Activated CD4-positive, alpha-beta memory T cell treated with anti-CD3 and anti-CD28 coated beads, Interleukin-2, amount 10 ng/mL, durations not matched to agents 7 days and 5 days (primary cell): ENCODE measurements around the gene FAM25C. TPM values are rescaled to one million over a fixed set of nuclear protein-coding genes. Genes with fewer than 3 reads are reported as not detected.
"Not testable (repeated sequence)": the region's sequence is repeated elsewhere in the genome, so short reads cannot be mapped to it uniquely, and the experiment has no call there.

Experiments
- CTCF ChIA-PET: fragments of 350-600 bp; sonication (Branson Sonifier 250); formaldehyde crosslinking; loops from one replicate; lab custom pipeline; 2021; ENCODE audit warnings: antibody characterized with exemption, inconsistent platforms; lab: Charles Lee
- POLR2A ChIA-PET: fragments of 350-600 bp; sonication (Branson Sonifier 250); formaldehyde crosslinking; loops from one replicate; lab custom pipeline; 2021; ENCODE audit warnings: antibody characterized with exemption; lab: Charles Lee
- DNase-seq: peaks from one replicate; pipeline ENCODE4 v3.0.0-alpha.2; 2020
- H3K27ac Mint-ChIP-seq: one replicate; pipeline ENCODE4 v1.8.0; 2021; ENCODE audit warnings: mild to moderate bottlenecking, mixed read lengths
- H3K27me3 Mint-ChIP-seq: one replicate; pipeline ENCODE4 v1.8.0; 2021; ENCODE audit warnings: mixed read lengths
- H3K36me3 Mint-ChIP-seq: one replicate; pipeline ENCODE4 v1.8.0; 2021; ENCODE audit warnings: low read depth, mixed read lengths
- H3K4me1 Mint-ChIP-seq: one replicate; pipeline ENCODE4 v1.8.0; 2021; ENCODE audit warnings: mixed read lengths
- H3K4me3 Mint-ChIP-seq: one replicate; pipeline ENCODE4 v1.8.0; 2021; ENCODE audit warnings: mild to moderate bottlenecking, mixed read lengths
- H3K9me3 Mint-ChIP-seq: one replicate; pipeline ENCODE4 v1.8.0; 2021; ENCODE audit warnings: mixed read lengths
- total RNA-seq, 2 experiments: library from RNA; stranded (reverse); gene quantifications; one replicate each; pipeline ENCODE4 v1.2.3, GENCODE V29; 2021

Gene FAM25C
- total RNA-seq: not detected

DNA sequence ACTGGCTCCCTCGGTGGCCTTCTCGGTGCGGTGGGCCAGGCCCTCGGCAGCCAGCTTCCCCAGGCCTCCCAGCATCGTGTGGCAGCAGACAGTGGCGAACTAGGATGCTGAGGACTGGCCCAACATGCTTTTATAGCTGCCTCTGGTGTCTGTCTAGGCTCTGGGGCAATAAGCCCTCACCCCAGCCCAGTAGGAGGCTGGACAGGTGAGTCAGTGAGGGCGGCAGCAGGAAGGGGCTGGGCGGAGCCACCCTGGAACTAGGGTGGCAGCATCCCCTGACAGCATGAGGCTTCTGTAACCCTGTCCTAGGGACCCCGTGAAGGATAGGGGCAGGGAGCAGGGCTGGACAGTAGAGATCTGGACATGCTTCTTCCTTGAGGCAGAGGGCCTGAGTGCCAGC is at the start of gene FAM25C:
Gene FAM25C (minus strand): TSS at position 101 of the 400 bp plus-strand sequence. CDS start 26 bp downstream, at position 75.
- POLR2A ChIA-PET, CTCF ChIA-PET, H3K27me3 Mint-ChIP-seq, H3K36me3 Mint-ChIP-seq, H3K9me3 Mint-ChIP-seq, DNase-seq, H3K4me1 Mint-ChIP-seq, H3K4me3 Mint-ChIP-seq, H3K27ac Mint-ChIP-seq: not testable (repeated sequence)

- H3K36me3 Mint-ChIP-seq, DNase-seq, CTCF ChIA-PET, H3K9me3 Mint-ChIP-seq, POLR2A ChIA-PET, H3K27me3 Mint-ChIP-seq, H3K27ac Mint-ChIP-seq, H3K4me1 Mint-ChIP-seq, H3K4me3 Mint-ChIP-seq: not testable (repeated sequence)
Measured at GRCh38 chr10:48044557-48044956, 45.0 kb upstream of the FAM25C start.

GRCh38 chr10:48031390-48031789 is 31.8 kb upstream of the FAM25C start:
- H3K27me3 Mint-ChIP-seq, H3K36me3 Mint-ChIP-seq, CTCF ChIA-PET, POLR2A ChIA-PET, H3K4me3 Mint-ChIP-seq, DNase-seq, H3K4me1 Mint-ChIP-seq, H3K9me3 Mint-ChIP-seq, H3K27ac Mint-ChIP-seq: not testable (repeated sequence)

- H3K4me1 Mint-ChIP-seq, CTCF ChIA-PET, H3K27me3 Mint-ChIP-seq, DNase-seq, POLR2A ChIA-PET, H3K9me3 Mint-ChIP-seq, H3K36me3 Mint-ChIP-seq, H3K4me3 Mint-ChIP-seq, H3K27ac Mint-ChIP-seq: not testable (repeated sequence)
Measured at GRCh38 chr10:48002306-48002705, 2.7 kb upstream of the FAM25C start.

DNA sequence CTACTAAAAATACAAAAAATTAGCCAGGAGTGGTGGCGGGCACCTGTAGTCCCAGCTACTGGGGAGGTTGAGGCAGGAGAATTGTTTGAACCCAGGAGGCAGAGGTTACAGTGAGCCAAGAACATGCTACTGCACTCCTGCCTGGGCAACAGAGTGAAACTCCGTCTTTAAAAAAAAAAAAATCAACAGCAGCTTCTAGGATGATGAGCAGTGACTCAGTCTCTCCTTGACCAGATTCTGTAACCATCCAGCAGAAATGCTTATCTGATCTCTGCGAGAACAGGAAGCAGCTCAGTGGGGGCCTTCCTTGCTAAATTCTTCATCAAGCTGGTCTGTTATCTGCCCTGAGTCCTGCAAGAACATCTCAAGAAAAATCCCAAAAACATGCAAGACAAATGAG is 5.5 kb downstream of the FAM25C start:
- H3K9me3 Mint-ChIP-seq, H3K27me3 Mint-ChIP-seq: not testable (repeated sequence)

DNA sequence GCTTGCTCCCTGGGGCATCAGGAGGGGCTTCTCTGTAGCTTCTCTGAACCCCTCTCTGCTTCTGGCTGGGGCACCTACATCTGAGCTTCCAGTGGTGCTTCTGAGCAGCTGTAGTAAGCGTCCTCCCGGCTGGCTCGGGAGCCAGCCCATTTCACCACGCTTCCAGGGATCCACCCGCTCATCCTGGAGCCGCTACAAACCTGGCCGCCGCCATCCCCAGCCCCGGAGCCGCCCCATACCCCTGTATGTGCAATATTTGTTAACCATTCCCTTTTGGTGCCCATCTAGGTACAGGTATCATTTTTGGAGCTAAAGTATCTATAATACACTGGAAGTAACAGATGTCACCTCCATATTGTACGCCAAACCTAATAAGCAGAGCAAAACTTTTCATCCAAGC is 7.0 kb downstream of the FAM25C start:
- H3K27ac Mint-ChIP-seq, H3K27me3 Mint-ChIP-seq, H3K4me3 Mint-ChIP-seq, CTCF ChIA-PET, H3K9me3 Mint-ChIP-seq, H3K36me3 Mint-ChIP-seq, DNase-seq, H3K4me1 Mint-ChIP-seq, POLR2A ChIA-PET: not testable (repeated sequence)

More for the DNA sequence above, 5.5 kb downstream of the FAM25C start:
- H3K4me1 Mint-ChIP-seq, CTCF ChIA-PET, H3K27ac Mint-ChIP-seq, H3K4me3 Mint-ChIP-seq, POLR2A ChIA-PET, H3K36me3 Mint-ChIP-seq, DNase-seq: not testable (repeated sequence)

- H3K36me3 Mint-ChIP-seq, H3K9me3 Mint-ChIP-seq, POLR2A ChIA-PET, CTCF ChIA-PET, H3K27ac Mint-ChIP-seq, H3K27me3 Mint-ChIP-seq, DNase-seq, H3K4me1 Mint-ChIP-seq, H3K4me3 Mint-ChIP-seq: not testable (repeated sequence)
Measured at GRCh38 chr10:47991706-47992105, 7.9 kb downstream of the FAM25C start.

- CTCF ChIA-PET, DNase-seq, H3K4me3 Mint-ChIP-seq, H3K27ac Mint-ChIP-seq, H3K9me3 Mint-ChIP-seq, H3K36me3 Mint-ChIP-seq, POLR2A ChIA-PET, H3K27me3 Mint-ChIP-seq, H3K4me1 Mint-ChIP-seq: not testable (repeated sequence)
Measured at GRCh38 chr10:47990097-47990496, 9.5 kb downstream of the FAM25C start.

GRCh38 chr10:47989542-47989950 is 10.0 kb downstream of the FAM25C start:
- H3K27ac Mint-ChIP-seq, H3K4me1 Mint-ChIP-seq: not testable (repeated sequence)

DNA sequence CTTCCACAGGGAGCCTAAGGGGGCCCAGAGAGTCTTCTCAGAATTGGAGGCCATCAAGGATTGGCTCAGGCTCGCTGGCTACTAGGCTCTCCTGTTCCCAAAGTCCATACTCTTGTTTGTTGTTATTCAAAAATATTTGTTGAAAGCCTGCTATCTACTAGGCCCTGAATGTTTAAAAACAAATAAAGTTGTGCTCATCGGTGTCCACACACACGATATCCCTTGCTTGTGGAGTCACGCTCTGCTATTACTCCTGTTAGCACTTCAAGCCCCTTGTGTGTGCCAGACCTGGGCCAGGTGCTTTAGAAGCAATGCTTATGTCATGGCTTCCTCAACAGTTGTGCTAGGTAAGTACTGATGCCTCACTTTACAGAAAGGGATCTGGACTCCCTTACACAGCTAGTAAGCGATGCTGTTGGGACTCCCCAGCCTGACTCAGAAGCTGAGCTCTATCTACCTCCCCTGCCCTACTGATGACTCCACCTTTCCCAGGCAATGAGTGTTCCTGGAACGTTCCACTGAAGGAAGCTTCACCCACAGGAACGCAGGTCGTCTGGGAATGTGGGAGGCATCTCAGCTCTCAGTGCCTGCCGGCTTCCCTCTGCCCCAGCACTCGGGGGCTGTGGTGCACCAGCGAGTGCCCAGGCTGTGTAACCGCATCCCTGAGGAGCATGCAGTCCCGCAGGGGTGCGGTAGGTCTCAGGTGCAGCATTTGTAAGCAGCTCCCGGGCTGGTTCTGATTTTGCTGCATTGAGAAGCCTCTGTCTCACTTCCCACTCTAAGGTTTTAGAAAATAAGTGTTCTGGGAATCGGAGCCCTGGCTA is 10.7 kb downstream of the FAM25C start:
- H3K27ac Mint-ChIP-seq, H3K36me3 Mint-ChIP-seq, H3K4me1 Mint-ChIP-seq, DNase-seq, H3K9me3 Mint-ChIP-seq, CTCF ChIA-PET, H3K4me3 Mint-ChIP-seq, POLR2A ChIA-PET, H3K27me3 Mint-ChIP-seq: not testable (repeated sequence)

More at GRCh38 chr10:47989542-47989950, 10.0 kb downstream of the FAM25C start:
- H3K4me3 Mint-ChIP-seq, DNase-seq, H3K27me3 Mint-ChIP-seq, H3K36me3 Mint-ChIP-seq, CTCF ChIA-PET, H3K9me3 Mint-ChIP-seq, POLR2A ChIA-PET: not testable (repeated sequence)

DNA sequence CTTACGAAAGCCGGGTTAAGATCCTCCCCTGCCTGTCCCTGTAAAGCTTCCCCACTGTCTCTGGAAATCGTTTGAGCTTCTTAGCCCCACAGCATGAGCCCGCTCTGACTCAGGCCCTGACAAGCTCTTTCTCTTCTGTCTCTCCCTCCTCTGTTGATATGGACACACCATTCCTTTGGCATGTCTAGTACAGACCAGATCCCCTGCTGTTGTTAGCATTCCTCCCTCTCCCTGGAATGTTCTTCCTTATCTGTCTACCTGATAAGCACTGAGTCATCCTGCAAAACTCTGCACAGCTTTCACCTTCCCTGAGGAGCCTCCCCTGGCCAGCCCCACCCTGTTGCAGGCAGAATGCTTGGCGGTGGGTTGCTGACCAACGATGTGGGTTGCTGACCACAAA is 11.6 kb downstream of the FAM25C start:
- DNase-seq, H3K9me3 Mint-ChIP-seq, H3K27me3 Mint-ChIP-seq, H3K4me3 Mint-ChIP-seq, H3K4me1 Mint-ChIP-seq, H3K27ac Mint-ChIP-seq, POLR2A ChIA-PET, CTCF ChIA-PET, H3K36me3 Mint-ChIP-seq: not testable (repeated sequence)

DNA sequence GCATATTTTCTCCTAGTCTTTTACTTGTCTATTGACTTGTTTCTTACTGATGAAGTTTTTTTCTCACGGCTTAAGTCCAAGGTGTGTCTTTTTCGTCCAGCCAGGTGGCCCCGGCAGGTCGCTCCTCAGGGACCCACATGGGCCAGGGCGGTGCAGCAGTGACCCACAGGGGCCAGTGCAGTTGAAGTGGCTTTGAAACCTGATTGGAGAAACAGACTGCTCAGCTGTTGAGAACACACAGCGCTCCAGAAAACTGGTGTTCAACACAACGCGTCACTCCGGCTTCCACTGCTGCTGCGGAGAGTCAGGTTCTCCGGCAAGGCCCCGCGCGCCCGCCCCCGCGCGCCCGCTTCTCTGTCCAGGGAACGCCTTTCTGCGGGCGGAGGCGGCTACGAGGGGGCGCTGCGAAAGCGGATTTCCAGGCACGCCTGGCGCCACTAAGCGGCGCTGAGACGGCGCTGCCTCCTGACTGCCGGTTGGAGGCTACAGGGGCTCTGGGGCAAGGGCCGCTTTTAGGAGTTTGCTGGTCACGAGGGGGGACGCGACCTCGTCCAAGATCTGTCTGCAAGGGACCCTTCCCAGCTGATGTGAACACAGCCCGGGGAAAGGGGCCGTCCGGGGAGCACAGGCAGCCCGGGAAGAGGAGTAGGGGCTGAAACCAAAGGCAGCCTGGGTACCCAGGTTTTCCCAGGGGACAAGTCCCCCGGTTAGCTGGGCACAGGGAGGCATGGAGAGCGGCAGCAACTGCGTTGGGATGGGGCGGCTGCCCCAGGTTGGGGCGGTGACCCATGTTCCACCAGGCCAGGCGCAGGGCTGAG is 13.0 kb downstream of the FAM25C start:
- H3K36me3 Mint-ChIP-seq, H3K9me3 Mint-ChIP-seq, DNase-seq, CTCF ChIA-PET, H3K27ac Mint-ChIP-seq, H3K27me3 Mint-ChIP-seq, H3K4me3 Mint-ChIP-seq, POLR2A ChIA-PET, H3K4me1 Mint-ChIP-seq: not testable (repeated sequence)

GRCh38 chr10:47975409-47975808 is 24.2 kb downstream of the FAM25C start:
- POLR2A ChIA-PET, H3K4me3 Mint-ChIP-seq, H3K4me1 Mint-ChIP-seq, H3K9me3 Mint-ChIP-seq, DNase-seq, H3K27me3 Mint-ChIP-seq, CTCF ChIA-PET, H3K36me3 Mint-ChIP-seq, H3K27ac Mint-ChIP-seq: not testable (repeated sequence)
